Endothelial cell of umbilical vein (primary cell): Measurements from ENCODE around the gene RALGPS2.

Source experiments
- EZH2 ChIP-seq: IDR thresholded peaks from 2 replicates; pipeline ENCODE4 v1.6.1; 2012; ENCODE audit warnings: borderline replicate concordance, low read depth, mild to moderate bottlenecking, moderate library complexity, low read length, inconsistent platforms; ENCODE audit not compliant: severe bottlenecking
- FOS ChIP-seq: IDR thresholded peaks from 2 replicates; pipeline ENCODE4 v1.6.1; 2011; ENCODE audit warnings: mild to moderate bottlenecking, low read length, moderate library complexity, borderline replicate concordance; ENCODE audit not compliant: insufficient read depth
- JUN ChIP-seq: IDR thresholded peaks from 2 replicates; pipeline ENCODE4 v1.6.1; 2011; ENCODE audit warnings: borderline replicate concordance, low read depth; ENCODE audit not compliant: insufficient read length, insufficient read depth
- MYC ChIP-seq: IDR thresholded peaks from one replicate; pipeline ENCODE4 v1.6.1; 2011; ENCODE audit warnings: mild to moderate bottlenecking, low read depth, low read length
- POLR2A ChIP-seq: IDR thresholded peaks from 2 replicates; pipeline ENCODE4 v1.6.1; 2012; ENCODE audit warnings: low read depth, mild to moderate bottlenecking, control low read depth, low read length
- POLR2AphosphoS5 ChIP-seq: IDR thresholded peaks from 2 replicates; pipeline ENCODE4 v1.6.1; 2012; ENCODE audit warnings: low read depth, mild to moderate bottlenecking, control low read depth, low read length, moderate library complexity; ENCODE audit not compliant: insufficient read depth
- TF ChIP-seq, protein P1 (sequence below), 2 donors: IDR thresholded peaks; 1 replicate in 1 of 2; 2 replicates in 1 of 2; pipeline ENCODE4 v1.5.1; 2011; ENCODE audit warnings: low read length in 2 of 2, mild to moderate bottlenecking in 2 of 2, moderate library complexity in 2 of 2, control low read depth in 1 of 2, inconsistent platforms in 1 of 2, low read depth in 1 of 2; ENCODE audit not compliant: insufficient read depth in 1 of 2; ENCODE audit errors: extremely low read depth in 1 of 2
- TF ChIP-seq, protein P2 (sequence below): IDR thresholded peaks from 2 replicates; pipeline ENCODE4 v1.6.1; 2011; ENCODE audit not compliant: insufficient read depth, insufficient read length

DNA sequence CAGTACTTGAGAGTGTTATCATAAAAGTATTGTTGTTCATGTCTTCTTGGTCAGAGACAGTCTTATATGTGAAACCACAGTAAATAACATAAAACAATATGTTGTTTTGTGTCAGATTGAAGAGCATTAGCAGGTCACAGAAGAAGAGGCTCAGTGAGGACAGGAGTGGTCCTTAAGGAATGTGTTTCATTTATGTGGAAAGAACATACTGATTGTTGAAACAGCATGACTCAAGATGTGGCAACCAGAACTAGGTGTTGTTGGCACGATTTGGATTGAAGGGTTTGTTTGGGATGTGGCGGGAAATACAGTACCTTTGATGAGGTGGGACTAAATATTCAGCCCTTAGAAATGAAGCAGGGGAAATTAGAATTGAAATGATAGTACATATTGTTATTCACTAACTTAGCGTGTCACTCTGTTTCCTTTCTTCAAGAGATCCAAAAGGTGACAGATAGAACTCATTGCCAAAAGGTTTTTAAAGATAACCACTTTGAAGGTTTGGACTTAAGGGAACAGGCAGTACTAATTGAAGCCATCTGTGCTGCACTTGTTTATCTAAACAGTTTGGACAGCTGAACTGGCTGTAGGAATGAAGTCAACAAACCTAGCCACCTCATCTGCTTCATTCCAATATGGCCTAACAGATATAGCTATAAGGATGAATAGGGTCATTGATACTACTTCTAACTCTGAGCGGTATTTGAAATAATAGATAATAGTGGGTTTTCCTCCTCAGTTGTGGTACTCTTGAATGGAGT is 14.4 kb downstream of the RALGPS2 start:
- TF ChIP-seq, protein P1, sequence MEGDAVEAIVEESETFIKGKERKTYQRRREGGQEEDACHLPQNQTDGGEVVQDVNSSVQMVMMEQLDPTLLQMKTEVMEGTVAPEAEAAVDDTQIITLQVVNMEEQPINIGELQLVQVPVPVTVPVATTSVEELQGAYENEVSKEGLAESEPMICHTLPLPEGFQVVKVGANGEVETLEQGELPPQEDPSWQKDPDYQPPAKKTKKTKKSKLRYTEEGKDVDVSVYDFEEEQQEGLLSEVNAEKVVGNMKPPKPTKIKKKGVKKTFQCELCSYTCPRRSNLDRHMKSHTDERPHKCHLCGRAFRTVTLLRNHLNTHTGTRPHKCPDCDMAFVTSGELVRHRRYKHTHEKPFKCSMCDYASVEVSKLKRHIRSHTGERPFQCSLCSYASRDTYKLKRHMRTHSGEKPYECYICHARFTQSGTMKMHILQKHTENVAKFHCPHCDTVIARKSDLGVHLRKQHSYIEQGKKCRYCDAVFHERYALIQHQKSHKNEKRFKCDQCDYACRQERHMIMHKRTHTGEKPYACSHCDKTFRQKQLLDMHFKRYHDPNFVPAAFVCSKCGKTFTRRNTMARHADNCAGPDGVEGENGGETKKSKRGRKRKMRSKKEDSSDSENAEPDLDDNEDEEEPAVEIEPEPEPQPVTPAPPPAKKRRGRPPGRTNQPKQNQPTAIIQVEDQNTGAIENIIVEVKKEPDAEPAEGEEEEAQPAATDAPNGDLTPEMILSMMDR (IDR thresholded peaks at IDR 0.05; ENCODE audit: extremely low read depth in 1 of 2, insufficient read depth in 1 of 2, low read depth in 1 of 2, low read length in 2 of 2): no peak
- TF ChIP-seq POLR2A (no peak), POLR2AphosphoS5 (no peak), EZH2 (no peak), MYC (no peak), FOS (no peak), JUN (no peak)
- TF ChIP-seq, protein P2, sequence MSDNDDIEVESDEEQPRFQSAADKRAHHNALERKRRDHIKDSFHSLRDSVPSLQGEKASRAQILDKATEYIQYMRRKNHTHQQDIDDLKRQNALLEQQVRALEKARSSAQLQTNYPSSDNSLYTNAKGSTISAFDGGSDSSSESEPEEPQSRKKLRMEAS: no peak
